OCI-LY1 (cell line): ENCODE data around the gene COL23A1.

ENCODE experiments used
- CTCF ChIP-seq: fragments of 200-600 bp; sonication (generic), shearing (Covaris generic); IDR thresholded peaks from 2 replicates; pipeline ENCODE4 v1.5.1; 2017; ENCODE audit warnings: mild to moderate bottlenecking, antibody characterized with exemption, low read length, moderate library complexity, mixed read lengths
- EZH2 ChIP-seq: fragments of 200-600 bp; sonication (generic), shearing (Covaris generic); IDR thresholded peaks from 2 replicates; pipeline ENCODE4 v1.8.0; 2017; ENCODE audit warnings: borderline replicate concordance, mixed run types, mild to moderate bottlenecking, antibody characterized with exemption, low read length, moderate library complexity, mixed read lengths

- no peak for TF ChIP-seq CTCF
- no peak for TF ChIP-seq EZH2
Measured at GRCh38 chr5:178241688-178242231, 348.4 kb downstream of the COL23A1 start.
